NT2/D1 (cell line): ENCODE results near the gene NUDT16.

Experiments used
- SUZ12 ChIP-seq: IDR thresholded peaks from 2 replicates; pipeline ENCODE4 v1.6.1; 2011; ENCODE audit not compliant: insufficient read length, insufficient read depth; ENCODE audit errors: extremely low read depth
- YY1 ChIP-seq: IDR thresholded peaks from 2 replicates; pipeline ENCODE4 v1.6.1; 2011; ENCODE audit not compliant: insufficient read length, insufficient read depth
- ZNF274 ChIP-seq: IDR thresholded peaks from 2 replicates; pipeline ENCODE4 v1.6.1; 2011; ENCODE audit warnings: mild to moderate bottlenecking, low read depth, low read length

GRCh38 chr3:131349454-131349853, 32.1 kb upstream of the NUDT16 start:
- TF ChIP-seq SUZ12: no peak
- TF ChIP-seq YY1: no peak
- TF ChIP-seq ZNF274: no peak
